Dedifferentiated amniotic fluid mesenchymal stem cell (primary cell): ENCODE results near the gene RPS3.
A peak's percentile ranks its signal among the peaks of the same experiment; 100 is the strongest.

ENCODE experiments used
- DNase-seq: peaks from one replicate; pipeline ENCODE4 v3.0.0-alpha.2; 2016; ENCODE audit errors: extremely low spot score

Gene RPS3

GRCh38 chr11:75434886-75435570, 35.7 kb downstream of the RPS3 start:
- no peak for DNase-seq

DNA sequence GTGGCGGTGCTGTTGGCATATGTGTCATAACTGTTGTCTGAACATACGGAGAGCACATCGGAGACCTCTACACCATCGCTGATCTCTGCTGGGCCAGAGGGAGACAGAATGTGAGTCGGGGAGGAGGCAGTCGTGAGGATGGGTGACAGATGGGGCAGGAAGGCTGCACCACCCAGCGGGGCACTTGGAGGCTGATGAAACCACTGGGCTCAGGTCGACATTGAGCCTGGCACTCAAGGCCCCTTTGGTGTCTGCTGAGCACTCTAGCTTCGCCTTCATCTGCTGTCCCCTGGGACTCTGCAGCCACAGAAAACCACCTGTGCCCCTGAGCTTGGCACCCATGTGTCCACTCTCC, 36.2 kb downstream of the RPS3 start:
- no peak for DNase-seq

- no peak for DNase-seq
Observed at GRCh38 chr11:75436806-75437205, 37.5 kb downstream of the RPS3 start.

- no peak for DNase-seq
Observed at GRCh38 chr11:75437966-75438659, 38.8 kb downstream of the RPS3 start.

- DNase-seq, result no peak
Observed at GRCh38 chr11:75439026-75439425, 39.7 kb downstream of the RPS3 start.

GRCh38 chr11:75439495-75440120, 40.3 kb downstream of the RPS3 start:
- DNase-seq, result no peak

DNA sequence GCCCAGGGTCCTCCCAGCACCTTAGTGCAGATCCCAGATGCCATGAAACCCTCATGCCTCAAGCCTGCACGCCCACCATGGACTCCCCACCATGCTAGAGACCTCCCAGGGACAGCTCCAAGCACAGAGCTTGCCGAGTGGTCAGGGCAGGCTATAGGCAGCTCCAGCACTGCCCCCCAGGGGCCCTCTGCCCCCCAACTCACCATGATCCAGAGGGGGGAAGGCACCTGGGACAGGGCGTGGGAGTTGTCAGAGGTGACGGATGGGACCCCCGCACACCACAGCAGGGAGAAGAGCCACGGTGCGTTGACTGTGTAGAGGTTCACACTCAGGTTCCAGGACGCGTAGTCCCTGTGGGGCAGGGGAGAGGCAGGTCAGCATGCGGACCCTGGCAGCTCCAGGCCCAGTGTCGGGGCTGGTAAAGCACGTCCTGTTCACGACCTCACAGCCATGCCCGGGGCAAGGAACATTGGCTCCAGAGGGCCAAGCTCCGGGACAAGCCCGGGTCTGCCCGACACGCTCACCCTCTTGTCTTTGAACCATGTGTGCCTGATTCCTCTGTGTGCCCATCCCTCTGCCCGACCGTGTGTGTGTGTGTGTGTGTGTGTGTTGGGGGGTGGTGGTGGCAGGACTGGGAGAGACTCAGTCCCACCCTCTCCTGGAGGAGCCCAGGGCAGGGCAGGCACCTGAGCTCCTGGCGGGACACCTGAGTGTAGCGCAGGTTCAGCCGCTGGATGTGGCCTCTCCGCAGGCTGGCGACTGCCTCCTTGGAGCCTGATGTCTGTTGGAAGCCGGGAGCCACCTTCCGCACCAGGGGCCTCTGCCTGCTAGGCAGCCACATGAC, 41.9 kb downstream of the RPS3 start:
- no peak for DNase-seq

DNA sequence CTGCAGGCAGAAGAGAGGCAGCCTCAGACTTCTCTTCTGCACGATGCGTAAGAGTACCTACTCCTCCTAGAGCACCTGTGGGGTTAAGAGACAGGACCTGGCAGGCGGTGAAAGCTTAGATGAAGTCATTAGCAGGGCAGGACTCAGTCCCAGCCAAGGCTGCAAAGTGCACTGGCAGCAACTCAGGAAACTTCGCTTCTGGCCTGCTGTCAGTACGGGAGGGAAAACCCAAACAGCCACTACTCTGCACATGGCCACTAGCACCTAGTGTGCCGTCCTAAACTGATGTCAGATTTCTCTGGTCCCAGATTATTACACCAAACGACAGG, 42.5 kb downstream of the RPS3 start:
- DNase-seq, result no peak

- no peak for DNase-seq
Observed at GRCh38 chr11:75442161-75442885, 43.0 kb downstream of the RPS3 start.

GRCh38 chr11:75443043-75443442, 43.7 kb downstream of the RPS3 start:
- no peak for DNase-seq

DNA sequence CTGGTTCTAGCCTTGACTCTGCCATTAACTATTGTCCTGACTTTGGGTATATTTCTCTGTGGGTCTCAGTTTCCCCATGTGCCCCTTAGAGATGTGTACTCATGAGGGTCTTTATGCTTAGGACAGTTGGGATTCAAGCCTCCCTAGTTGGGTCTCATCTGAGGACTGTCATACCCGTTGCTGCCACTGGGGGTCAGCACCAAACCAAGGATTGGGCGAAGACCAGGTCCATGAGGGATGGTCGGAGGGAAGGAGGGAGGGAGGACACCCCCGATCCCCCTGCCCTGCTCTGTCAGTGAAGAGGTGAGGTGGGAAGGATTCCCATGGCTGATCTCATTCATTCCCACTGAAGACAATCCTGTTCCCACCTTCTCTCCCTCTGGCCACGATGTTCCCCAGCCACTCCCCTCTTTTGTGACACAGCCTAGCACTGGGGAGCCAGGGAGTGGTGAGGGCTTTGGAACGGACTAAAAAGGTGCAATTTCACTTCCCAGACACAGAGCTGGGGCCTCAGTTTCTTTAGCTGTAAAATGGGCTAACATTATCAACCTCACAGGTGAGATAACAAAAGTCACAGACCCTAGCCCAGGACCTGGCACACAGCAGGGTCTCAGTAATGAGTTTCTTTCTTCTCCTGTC, 46.1 kb downstream of the RPS3 start:
- DNase-seq, result peak; percentile 52

GRCh38 chr11:75447415-75447814, 48.1 kb downstream of the RPS3 start:
- DNase-seq, result no peak

- DNase-seq, result no peak
Observed at GRCh38 chr11:75449271-75449670, 50.0 kb downstream of the RPS3 start.

DNA sequence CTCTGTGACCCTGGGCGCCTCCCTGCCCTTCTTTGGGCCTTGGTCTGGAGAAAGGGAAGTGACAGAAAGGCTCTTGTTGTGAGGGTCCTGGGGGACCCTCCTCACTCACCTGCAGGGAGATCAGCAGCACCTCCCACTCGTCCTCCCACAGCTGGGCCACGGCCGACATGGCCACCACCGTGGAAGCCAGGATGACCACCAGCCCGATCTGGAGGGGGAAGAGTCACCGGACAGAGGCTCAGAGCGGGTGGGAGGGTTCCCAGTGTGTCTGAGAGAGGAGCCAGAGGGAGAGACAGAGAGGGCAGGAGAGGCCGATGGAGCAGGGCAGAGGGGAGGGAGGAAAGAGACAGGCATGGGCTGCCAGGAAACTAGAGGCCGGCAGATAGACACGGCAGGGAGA, 50.5 kb downstream of the RPS3 start:
- no peak for DNase-seq

GRCh38 chr11:75450236-75450635, 50.9 kb downstream of the RPS3 start:
- DNase-seq, result no peak

DNA sequence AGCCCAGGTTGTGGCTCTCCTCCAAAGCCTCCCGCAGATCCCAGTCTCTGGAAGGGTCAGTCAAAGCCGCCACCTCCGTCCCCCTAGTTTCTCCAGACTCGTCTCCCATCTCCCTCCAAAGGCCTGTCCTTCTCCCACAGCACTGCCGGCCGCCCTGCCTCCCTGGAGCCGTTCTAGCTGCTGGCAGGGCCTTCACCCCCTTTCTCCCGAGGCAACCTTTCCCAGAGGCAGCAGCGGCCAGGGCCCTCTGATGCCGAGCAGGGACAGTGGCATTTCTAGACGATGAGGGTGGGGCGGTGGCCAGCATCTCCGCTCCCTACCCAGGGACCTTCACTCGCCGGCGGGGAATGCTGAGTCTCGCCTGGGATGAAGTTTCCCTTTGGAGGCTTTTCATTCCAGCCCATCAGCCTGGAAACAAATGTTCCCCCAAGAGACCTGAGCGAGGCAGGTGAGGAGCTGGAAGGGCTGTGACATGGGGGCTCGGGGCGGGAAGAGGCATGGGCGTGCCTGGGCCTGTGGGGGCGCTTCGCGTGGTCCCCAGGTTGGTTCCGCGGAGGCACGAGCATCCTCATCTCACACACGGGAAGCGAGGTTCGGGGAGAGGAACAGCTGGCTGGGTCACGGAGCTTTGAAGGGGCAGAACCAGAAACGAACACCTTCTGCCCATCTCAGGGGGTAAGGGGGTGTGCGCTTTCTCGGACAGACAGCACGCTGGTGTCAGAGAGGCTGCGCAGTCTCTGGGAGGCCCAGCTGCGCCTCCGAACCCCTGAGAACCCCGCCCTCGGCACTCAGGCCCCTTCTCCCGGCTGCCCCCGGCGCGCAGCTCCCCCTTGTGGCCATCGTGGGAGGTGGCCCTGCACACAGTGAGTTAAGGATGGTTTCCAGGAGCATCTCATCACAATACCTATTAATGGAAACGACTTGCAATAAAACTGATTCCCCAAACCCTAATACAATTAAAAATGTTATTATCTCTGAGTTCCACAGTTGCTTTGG, 51.8 kb downstream of the RPS3 start:
- no peak for DNase-seq

DNA sequence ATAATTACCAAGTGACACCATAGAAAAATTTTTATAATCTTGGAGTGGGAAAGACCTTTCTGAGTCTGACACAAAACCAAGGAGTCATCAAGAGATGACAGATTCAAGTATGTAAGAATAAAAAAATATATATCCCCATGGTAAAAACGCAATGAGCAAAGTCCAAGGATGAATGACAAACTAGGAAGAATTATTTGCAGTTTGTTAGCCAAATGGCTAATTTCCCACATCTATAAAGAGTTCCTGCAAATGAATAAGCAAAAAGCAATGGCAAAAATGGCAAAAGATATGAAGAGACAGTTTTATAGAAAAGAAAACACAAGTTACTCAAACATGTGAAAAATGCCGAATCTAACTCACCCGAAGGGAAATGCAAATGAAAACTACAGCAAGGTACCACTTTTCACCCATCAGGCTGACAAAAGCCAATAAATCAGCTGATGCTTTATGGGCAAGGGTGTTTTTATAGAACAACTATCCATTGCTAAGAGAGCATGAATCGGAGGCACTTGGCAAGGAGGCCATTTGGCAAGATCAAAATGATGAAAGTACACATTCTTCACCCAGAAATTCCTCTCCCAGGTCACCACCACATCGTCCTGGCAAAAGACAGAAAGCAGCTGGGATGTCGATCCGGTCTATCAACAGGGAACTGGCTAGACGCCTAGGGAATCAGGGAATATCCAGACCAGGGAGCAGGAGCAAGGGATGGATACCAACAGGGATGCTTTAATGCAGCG, 54.8 kb downstream of the RPS3 start:
- no peak for DNase-seq

DNA sequence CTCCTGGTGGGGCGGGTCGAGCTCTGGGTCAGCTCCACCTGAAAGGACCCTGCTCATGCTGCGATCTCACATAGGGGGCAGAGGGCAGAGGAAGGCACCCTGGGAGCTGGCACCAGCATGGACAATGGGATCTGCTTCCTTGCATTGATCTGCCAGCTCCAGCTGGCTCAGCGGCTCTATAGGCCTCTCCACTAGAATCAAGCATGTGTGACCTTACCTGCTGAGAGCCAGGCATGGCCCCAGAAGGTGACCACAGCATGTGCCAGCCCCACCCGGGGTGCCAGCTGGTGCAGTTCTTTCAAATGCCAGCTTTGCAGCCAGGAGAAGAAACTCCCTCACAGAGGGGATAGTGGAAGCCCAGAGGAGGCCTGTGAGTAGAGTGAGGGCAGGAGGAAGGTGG, 55.7 kb downstream of the RPS3 start:
- no peak for DNase-seq
